Stimulated activated CD8-positive, alpha-beta memory T cell treated with anti-CD3 and anti-CD28 coated beads, Interleukin-12 subunit alpha, Interleukin-12 subunit beta, amount 100 ng/mL, for 4 hours (primary cell): ENCODE measurements around the gene NPIPA1.
"Not testable (repeated sequence)": the region's sequence is repeated elsewhere in the genome, so short reads cannot be mapped to it uniquely, and the experiment has no call there.

Experiments
- DNase-seq: peaks from one replicate; pipeline ENCODE4 v3.0.0-alpha.2; 2020; ENCODE audit warnings: low read depth

NPIPA1 gene

DNA sequence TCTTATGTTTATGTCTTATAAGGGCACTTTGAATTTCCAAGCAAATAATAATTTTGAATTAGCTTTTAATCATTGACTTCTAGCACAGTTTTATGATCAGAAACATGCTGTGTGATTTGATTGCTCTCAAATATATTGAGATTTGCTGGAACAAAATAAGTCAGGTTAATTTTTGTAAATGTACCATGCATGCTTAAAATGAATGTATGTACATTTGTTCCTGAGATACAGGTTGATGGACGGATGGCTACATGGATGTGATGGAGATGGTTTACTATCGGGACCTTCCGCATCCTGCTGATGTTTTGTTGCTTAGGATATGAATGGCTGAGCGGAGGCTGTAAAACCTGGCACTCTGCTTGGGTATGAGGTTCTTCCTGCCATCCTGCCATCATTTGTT, at the start of gene NPIPA1:
TSS of gene NPIPA1 (plus strand) at position 301 of the 400 bp plus-strand sequence. CDS start at position 301, 0 bp downstream.
- DNase-seq = not testable (repeated sequence)

DNA sequence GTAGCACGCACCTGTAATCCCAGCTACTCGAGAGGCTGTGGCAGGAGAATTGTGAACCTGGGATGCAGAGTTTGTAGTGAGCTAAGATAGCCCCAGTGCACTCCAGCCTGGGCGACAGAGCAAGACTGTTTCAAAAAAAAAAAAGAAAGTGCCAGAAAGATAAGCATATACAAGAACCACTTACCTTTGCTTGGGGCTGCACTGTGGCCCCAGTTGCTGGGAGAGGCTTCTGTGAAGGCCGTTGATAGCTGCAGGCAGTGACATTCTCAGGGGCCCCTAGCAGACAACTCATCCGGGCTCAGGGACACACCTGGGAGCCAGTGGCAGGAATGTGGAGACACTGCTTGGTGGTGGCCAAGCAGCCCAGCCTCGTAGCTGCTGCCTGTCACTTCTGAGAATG, 45.1 kb upstream of the NPIPA1 start:
- not testable (repeated sequence) for DNase-seq

DNA sequence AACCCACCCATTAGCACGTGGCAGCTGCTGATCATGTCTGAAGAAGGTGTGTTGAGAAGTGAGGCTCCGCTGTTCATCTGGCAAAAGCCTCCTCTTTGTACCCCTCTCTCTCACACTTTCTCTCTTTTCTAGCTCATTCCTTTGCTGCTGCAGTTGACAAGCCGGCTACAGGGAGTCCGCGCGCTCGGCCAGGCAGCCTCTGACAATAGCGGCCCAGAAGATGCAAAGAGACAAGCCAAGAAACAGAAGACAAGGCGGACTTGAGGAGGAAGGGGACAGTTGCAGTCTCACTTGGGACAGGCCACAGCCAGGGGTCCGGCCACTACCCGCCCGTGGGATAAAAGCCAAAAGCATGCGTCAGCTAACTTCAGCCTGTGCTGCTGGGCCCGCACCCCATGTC, 41.9 kb upstream of the NPIPA1 start:
- DNase-seq = not testable (repeated sequence)

DNA sequence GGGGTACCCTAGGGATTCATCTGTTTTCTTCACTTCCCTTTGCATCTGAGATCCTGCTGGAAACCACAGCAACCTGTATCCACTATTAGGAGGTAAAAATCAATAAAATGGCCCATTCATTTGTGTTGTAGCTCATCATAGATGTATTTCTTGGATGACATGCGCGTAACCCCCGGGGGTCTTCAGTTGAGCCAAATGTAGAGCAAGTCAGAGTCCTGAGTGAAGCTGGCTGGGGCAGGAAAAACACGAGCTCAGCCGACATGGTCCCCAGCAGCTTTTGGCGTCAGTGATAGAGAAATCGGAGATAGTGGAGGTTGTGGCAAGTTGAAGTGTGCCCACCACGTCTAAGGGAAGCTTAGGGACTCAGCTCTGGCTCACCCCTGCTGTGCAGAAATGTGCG, 41.2 kb upstream of the NPIPA1 start:
- not testable (repeated sequence) for DNase-seq

DNA sequence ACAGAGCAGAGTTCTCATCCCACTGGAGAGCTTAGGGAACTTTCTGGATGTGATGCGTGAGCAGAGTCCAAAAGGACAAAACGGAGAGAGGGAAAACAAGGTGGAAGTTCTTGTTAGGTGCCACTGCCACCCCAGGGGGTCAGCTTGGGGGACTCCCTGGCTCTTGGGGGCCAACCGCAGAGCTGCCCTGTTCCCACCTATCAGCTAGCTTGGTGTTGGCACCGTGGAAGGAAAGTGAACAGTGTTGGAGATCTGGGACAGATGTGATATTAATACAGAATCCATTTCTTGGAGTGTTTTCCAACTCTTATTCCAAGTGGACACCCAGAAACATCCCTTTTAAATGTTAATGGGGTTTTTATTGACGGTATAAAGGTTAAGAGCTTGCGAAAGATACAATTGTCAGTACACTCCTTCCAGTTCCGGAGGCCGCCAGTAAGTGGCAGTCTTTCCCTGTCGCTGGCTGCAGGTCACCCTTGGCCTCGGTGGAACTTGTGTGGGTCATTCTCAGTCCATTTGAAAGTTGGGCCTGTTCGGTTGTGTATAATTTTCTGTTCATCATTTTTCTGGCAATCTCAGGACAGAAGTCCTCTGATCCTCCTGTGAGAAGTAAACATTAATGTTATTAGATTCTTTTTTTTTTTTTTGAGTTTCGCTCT, 40.1 kb upstream of the NPIPA1 start:
- not testable (repeated sequence) for DNase-seq

DNA sequence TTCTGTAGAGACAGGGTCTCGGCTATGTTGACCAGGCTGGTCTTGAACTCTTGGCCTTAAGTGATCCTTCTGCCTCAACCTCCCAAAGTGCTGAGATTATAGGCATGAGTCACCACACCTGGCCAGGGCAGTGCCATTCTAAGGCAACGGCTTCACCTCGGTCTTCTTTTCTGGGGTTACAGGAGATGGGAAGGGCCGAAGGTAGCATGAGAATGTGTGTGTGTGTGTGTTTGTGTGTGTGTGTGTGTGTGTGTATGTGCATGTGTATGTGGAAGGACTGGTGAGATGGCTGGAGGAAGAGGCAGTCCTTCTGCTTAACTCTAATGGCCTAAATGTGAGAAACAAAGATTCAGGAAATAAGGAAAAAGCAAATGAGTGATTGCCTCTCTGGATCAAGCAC, 39.1 kb upstream of the NPIPA1 start:
- DNase-seq = not testable (repeated sequence)

DNA sequence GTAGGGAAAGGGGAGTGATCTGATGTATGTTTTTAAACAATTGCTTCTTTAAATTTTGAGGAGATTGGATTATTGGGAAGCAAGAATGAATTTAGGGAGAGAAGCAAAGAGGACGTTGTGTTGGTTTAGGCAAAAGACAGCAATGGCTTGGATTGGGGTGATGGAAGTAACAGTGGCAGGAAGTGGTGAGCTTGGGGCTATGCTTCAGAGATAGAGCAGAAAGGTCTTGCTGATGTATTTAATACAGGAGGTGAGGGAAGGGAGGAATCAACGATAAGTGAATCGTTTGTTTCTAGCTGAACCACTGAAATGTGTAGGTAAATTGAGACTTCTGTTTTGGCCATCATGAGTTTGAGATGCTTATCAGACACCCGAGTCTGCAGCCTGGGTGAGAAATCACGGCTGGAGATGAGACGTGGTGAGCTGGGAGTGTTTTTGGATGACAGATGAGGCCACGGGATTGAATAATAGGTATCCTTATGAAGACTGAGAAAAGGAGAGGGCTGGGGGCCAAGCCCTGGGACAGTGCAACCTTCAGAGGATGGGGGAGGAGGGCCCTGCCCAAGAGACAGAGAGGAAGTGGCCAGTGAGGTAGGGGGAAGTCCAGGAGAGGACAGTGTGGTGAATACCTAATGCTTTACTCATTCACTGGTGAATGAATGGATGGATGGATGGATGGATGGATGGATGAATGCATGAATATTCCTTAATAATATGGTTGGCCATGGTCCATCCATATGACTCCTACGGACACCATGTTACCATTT, 33.9 kb upstream of the NPIPA1 start:
- not testable (repeated sequence) for DNase-seq

DNA sequence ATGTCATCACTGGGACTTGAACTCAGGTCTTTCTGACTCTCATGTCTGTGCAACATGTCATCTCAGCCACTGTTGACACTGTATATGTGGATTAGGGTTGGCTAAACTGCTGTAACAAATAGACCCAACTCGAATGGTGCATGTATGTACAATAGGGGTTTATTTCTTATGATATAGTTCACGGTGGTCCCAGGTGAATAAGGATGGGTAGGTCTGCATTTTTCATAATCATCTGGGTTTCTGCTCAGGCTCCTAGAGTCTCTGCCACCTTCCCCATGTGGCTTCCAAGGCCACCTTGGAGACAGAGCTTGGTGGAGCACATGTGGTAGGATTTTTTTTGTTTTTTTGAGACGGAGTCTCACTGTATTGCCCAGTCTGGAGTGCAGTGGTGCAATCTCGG, 27.5 kb upstream of the NPIPA1 start:
- not testable (repeated sequence) for DNase-seq

DNA sequence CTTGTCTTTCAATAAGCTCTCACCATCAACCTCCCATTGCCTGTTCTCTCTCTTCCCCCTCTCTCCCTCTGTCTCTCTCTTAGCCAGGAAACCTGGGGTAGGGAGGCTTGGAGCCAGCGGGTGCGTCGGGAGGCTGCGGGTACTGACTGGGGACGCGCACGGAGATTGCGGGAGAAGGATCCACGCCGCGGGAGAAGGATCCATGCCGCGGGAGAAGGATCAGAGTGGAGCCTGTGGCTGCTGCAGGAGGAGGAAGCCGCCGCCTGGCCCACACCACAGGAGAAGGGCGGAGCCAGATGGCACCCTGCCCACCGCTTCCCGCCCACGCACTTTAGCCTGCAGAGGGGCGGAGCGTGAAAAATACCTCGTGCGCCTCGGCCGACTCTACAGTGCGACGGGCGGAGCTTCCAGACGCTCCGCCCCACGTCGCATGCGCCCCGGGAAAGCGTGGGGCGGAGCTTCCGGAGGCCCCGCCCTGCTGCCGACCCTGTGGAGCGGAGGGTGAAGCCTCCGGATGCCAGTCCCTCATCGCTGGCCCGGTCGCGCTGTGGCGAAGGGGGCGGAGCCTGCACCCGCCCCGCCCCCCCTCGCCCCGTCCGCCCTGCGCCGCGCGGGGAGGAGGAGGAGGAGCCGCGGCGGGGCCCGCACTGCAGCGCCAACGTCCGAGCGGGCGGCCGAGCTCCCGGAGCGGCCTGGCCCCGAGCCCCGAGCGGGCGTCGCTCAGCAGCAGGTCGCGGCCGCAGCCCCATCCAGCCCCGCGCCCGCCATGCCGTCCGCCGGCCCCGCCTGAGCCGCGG, 26.2 kb upstream of the NPIPA1 start:
- not testable (repeated sequence) for DNase-seq

DNA sequence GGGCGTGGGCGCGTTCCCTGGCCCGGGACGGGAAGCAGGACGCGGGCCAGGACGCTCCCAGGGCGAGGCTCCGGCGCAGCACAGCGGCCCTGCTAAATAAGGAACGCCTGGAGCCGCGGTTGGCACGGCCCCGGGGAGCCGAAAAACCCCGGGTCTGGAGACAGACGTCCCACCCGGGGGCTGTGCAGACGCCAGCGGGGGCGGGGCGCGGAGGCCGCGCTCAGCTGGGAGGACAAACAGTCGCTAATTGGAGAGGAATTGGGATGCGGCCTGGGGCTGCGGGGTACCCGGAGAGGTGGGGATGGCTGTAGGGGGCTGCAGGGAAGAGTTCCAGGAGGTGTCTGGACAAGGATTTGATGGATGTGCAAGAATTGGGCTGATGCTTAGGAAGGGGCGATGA, 25.3 kb upstream of the NPIPA1 start:
- DNase-seq = peak; percentile 37

DNA sequence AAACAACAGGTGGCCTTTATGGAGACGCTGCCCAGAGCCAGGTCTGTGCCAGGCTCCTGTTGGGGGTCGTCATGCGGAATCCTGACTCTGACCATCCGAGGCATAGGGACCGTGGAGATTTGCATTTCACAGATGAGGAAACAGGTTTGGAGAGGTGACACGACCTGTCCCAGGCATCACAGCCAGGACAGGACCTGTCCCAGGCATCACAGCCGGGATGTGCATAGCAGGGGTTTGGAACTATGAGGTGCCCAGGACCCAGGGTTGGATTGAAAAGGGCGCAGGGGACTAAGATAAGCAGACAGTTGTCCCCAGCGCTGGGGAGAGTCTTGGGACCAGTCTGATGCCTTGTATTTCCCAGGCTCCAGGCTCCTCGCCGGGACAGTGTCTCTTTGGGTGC, 24.7 kb upstream of the NPIPA1 start:
- not testable (repeated sequence) for DNase-seq

DNA sequence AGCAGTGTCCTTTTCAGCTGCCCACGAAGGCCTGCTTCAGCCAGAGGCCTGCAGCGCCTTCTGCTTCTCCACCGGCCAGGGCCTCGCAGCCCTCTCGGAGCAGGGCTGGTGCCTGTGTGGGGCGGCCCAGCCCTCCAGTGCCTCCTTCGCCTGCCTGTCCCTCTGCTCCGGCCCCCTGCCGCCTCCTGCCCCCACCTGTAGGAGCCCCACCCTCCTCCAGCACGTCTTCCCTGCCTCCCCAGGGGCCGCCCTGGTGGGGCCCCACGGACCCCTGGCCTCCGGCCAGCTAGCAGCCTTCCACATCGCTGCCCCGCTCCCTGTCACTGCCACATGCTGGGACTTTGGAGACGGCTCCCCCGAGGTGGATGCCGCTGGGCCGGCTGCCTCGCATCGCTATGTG, 18.7 kb upstream of the NPIPA1 start:
- not testable (repeated sequence) for DNase-seq

DNA sequence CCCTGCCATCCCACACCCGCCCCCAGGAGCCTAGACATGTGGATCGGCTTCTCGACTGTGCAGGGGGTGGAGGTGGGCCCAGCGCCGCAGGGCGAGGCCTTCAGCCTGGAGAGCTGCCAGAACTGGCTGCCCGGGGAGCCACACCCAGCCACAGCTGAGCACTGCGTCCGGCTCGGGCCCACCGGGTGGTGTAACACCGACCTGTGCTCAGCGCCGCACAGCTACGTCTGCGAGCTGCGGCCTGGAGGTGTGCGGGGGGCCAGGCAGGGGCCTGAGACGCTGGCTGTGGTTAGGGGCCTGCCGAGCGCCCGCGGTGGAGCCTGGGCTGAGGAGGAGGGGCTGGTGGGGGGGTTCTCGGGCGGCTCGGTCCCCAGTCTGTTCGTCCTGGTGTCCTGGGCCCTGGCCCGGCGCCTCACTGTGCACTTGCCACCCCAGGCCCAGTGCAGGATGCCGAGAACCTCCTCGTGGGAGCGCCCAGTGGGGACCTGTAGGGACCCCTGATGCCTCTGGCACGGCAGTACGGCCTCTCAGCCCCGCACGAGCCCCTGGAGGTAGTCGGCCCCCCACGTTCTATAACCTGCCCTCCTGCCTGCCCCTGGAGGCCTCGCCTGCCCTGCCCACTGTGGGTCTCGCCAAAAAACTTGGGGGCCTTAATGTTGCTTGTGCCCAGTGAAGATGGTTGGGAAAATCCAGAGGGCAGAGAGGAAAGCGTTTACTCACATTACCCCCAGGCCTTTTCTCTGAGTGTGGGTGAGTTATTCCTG, 17.2 kb upstream of the NPIPA1 start:
- not testable (repeated sequence) for DNase-seq

DNA sequence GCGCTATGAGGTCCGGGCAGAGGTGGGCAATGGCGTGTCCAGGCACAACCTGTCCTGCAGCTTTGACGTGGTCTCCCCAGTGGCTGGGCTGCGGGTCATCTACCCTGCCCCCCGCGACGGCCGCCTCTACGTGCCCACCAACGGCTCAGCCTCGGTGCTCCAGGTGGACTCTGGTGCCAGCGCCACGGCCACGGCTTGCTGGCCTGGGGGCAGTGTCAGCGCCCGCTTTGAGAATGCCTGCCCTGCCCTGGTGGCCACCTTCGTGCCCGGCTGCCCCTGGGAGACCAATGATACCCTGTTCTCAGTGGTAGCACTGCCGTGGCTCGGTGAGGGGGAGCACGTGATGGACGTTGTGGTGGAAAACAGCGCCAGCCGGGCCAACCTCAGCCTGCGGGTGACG, 15.0 kb upstream of the NPIPA1 start:
- not testable (repeated sequence) for DNase-seq

DNA sequence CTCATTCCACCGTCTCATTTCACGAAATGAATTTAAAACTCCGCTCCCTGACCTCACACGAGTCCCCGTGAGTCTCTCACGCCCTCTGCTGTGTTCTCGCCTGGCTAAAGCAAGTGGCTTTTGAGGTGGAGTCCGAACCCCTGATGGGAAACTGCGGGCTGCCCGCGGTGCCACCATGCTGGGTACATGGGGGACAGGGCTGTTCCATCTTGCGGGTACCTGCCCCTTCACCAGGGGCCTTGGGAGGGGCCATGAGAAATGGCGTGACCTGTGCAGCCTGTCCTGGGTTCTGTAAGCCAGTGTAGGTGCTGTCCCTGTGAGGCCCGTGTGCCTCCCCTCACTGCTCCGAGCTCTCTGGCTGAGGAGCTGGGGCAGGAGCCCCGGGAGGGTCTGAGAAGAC, 14.3 kb upstream of the NPIPA1 start:
- not testable (repeated sequence) for DNase-seq

DNA sequence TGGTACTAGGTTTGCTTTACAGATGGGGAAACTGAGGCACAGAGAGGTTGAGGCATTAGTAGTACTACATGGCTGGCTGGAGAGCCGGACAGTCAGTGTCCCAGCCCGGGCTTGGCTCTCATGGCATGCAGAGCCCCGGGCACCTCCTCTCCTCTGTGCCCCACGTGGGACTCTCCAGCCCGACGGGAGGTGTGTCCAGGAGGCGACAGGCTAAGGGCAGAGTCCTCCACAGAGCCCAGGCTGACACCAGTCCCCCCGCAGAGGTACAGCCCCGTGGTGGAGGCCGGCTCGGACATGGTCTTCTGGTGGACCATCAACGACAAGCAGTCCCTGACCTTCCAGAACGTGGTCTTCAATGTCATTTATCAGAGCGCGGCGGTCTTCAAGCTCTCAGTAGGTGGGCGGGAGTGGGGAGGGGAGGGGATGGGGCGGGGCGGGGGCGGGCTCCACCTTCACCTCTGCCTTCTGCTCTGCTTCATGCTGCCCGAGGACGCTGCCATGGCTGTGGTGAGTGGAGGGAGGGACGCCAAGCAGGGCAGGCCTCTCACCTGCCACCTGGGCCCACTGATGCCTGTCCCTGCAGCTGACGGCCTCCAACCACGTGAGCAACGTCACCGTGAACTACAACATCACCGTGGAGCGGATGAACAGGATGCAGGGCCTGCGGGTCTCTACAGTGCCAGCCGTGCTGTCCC, 13.7 kb upstream of the NPIPA1 start:
- not testable (repeated sequence) for DNase-seq

DNA sequence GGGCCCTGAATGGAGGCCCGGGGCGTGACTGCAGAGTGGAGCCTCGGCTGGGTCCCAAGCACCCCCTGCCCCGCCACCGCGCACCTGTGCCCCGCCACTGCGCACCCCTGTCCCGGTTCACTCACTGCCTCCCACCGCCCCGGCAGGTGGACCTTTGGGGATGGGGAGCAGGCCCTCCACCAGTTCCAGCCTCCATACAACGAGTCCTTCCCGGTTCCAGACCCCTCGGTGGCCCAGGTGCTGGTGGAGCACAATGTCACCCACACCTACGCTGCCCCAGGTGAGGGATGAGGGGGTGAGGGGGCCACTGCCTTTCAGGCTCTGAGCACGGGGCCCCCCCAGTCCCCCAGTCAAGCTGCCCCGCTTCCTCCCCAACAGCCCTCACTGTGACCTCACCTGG, 12.9 kb upstream of the NPIPA1 start:
- DNase-seq = not testable (repeated sequence)

DNA sequence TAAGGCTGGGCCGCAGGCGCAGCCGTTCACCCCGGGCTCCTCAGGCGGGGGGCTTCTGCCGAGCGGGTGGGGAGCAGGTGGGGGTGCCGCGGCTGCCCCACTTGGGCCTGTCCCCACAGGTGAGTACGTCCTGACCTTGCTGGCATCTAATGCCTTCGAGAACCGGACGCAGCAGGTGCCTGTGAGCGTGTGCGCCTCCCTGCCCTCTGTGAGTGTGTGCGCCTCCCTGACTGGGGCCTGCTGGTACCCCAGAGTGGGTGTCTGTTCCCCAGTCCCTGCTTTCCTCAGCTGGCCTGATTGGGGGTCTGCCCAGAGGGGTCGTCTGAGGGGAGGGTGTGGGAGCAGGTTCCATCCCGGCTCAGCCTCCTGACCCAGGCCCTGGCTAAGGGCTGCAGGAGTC, 12.3 kb upstream of the NPIPA1 start:
- not testable (repeated sequence) for DNase-seq

DNA sequence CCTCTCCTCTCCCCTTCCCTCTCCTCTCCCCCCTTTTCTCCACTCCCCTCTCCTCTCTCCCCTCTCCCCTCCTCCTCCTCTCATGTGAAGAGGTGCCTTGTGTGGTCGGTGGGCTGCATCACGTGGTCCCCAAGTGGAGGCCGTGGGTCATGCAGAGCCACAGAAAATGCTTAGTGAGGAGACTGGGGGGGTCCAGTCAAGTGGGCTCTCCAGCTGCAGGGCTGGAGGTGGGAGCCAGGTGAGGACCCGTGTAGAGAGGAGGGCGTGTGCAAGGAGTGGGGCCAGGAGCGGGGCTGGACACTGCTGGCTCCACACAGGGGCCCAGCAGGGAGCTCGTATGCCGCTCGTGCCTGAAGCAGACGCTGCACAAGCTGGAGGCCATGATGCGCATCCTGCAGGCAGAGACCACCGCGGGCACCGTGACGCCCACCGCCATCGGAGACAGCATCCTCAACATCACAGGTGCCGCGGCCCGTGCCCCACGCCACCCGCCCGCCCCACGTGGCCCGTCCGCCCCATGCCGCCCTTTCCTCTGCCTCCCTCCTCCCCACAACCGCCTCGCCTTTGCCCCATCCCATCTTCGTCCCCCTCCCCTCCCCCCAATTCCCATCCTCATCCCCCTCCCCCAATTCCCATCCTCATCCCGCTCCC, 9.1 kb upstream of the NPIPA1 start:
- not testable (repeated sequence) for DNase-seq

DNA sequence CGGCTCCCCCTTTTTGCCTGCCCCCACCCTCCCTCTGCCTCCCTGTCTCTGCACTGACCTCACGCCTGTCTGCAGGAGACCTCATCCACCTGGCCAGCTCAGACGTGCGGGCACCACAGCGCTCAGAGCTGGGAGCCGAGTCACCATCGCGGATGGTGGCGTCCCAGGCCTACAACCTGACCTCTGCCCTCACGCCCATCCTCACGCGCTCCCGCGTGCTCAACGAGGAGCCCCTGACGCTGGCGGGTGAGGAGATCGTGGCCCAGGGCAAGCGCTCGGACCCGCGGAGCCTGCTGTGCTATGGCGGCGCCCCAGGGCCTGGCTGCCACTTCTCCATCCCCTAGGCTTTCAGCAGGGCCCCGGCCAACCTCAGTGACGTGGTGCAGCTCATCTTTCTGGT, 8.1 kb upstream of the NPIPA1 start:
- DNase-seq = not testable (repeated sequence)

DNA sequence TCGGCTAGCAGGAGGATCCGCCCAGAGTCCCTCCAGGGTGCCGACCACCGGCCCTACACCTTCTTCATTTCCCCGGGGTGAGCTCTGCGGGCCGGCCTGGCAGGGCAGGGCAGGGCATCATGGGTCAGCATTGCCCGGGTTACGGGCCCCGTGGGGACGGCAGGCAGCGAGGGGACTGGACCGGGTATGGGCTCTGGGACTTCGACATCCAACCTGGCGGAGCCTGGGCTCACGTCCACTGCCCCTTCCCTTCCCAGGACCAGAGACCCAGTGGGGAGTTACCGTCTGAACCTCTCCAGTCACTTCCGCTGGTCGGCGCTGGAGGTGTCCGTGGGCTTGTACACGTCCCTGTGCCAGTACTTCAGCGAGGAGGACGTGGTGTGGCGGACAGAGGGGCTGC, 7.0 kb upstream of the NPIPA1 start:
- not testable (repeated sequence) for DNase-seq
